HG02642 (cell line): Measurements from ENCODE around the gene MAP1S.
"Not testable (repeated sequence)": the region's sequence is repeated elsewhere in the genome, so short reads cannot be mapped to it uniquely, and the experiment has no call there.

ENCODE experiments used
- ATAC-seq: cut with Tn5 transposase; IDR thresholded peaks from one replicate; pipeline ENCODE4 v1.9.1; 2021; ENCODE audit warnings: mild to moderate bottlenecking; ENCODE audit not compliant: unreplicated experiment, poor library complexity

Gene MAP1S

DNA sequence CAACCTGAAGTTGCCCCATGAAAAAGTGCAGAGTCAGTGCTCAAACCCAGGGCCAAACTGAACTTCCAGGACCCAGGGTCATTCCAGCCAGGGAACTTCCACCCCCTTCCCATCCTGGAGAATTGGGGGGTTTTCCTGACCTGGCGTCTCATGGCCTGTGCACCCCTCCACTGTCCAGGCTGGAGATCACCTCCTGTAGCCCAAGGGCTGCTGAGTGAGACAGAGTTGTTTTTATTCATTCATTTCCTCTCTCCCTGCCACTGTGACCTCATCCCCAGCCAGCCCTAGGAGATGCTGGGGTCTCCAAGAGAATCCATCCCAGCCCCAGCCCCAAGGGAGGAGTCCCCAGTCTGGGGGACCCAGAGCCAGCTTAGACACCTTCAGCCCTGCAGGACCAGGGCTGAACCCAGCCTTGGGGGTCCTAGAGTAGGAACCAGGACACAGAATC is 36.2 kb downstream of the MAP1S start:
- ATAC-seq, result no peak

GRCh38 chr19:17755977-17756670 is 36.8 kb downstream of the MAP1S start:
- ATAC-seq, result peak; percentile 34

DNA sequence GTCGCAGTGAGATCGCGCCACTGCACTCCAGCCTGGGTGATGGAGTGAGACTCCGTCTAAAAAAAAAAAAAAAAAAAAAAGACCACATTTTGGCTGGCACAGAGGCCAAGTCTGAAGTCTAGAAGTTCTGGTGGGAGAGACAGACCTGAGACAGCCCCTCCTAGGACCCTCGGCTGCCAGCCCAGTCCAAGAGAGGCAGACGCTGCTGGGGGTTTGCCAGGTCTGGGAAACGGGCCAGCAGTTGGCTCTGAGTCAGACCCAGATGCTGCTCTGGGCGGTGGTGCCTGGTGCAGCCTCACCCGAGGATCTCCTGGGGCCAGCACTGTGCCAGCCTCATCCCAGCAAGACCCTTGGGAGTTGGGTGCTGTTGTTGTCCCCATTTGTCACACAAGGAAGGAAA is 37.8 kb downstream of the MAP1S start:
- ATAC-seq, result no peak

DNA sequence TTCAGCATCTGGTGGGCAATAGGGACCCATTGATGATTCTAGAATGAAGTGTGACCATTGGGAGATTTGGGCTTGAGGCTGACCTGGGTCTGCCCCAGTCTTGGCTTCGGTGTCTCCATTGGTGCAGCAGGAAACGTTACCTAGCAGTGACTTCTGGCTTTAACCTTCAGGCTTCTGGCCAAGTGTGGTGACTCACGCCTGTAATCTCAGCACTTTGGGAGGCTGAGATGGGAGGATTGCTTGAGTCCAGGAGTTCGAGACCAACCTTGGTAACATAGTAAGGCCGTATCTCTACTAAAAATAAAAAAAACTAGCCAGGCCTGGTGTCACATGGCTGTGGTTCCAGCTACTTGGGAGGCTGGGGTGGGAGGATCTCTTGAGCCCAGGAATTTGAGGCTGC is 39.2 kb downstream of the MAP1S start:
- ATAC-seq, result no peak

DNA sequence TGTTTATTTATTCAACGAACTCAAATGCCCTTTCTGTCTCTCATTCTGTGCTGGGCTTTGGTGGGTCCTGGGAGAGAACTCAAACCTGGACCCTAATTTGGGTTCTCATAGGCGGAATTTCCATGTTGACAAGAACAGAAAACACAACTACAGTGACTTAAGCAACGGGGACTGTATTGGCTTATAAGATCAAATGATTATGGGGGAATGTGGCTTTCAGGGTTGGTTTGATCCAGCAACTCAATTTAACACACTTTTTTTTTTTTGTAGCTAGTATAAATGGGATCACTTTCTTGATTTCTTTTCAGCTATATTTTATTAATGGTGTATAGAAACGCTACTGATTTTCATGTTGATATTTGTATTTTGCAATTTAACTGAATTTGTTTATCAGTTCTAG is 41.9 kb downstream of the MAP1S start:
- no peak for ATAC-seq

DNA sequence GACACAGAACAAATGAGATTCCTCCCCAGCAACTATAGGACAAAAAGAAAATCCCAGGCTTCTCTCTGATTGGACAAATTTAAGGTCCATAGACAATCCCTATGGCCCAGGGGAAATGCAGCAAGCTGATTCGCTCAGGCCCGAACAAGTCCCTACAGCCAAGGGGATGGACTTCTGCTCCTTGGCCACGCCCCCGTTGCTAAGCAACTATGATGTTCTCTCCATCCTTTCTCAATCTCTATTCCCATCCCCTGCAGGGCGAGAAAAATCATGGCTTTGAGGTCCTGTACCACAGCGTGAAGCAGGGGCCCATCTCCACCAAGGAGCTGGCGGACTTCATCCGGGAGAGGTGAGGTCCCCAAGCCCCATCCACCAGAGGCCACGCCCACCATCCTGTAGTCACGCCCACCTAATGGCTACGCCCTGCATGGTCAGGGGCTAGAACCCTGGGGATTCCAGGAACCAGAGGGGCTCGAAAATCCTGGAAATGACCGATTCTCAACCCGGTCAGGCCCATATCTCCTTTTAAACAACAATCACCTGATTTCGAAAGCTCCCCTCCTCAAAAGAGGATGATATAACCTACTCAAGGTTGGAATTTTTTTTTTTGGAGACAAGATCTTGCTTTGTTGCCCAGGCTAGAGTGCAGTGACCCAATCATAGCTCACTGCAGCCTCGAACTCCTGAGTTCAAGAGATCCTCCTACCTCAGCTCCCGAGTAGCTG is 43.4 kb downstream of the MAP1S start:
- no peak for ATAC-seq

- no peak for ATAC-seq
Measured at GRCh38 chr19:17764348-17764747, 45.1 kb downstream of the MAP1S start.

- no peak for ATAC-seq
Measured at GRCh38 chr19:17765069-17765618, 45.9 kb downstream of the MAP1S start.

- ATAC-seq, result no peak
Measured at GRCh38 chr19:17766543-17767131, 47.4 kb downstream of the MAP1S start.

GRCh38 chr19:17767559-17767958 is 48.3 kb downstream of the MAP1S start:
- no peak for ATAC-seq

GRCh38 chr19:17770613-17771012 is 51.3 kb downstream of the MAP1S start:
- no peak for ATAC-seq

DNA sequence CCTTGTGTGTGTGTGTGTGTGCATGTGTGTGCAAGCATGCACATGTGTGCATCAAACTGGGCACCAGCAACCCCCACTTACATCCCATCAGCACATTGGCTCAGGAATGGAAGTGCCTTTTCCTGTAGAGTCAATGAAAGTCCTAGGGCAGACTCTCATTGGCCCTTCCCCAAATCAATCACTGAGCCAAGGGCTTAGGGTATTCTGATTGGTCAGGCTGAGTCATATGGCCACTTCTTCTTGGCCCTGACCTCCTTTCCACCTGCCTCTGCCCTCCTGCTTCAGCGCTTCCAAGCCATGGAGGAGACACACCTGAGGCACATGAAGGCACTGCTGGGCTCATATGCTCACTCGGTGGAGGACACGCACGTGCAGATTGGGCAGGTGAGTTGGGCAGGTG is 52.9 kb downstream of the MAP1S start:
- no peak for ATAC-seq

DNA sequence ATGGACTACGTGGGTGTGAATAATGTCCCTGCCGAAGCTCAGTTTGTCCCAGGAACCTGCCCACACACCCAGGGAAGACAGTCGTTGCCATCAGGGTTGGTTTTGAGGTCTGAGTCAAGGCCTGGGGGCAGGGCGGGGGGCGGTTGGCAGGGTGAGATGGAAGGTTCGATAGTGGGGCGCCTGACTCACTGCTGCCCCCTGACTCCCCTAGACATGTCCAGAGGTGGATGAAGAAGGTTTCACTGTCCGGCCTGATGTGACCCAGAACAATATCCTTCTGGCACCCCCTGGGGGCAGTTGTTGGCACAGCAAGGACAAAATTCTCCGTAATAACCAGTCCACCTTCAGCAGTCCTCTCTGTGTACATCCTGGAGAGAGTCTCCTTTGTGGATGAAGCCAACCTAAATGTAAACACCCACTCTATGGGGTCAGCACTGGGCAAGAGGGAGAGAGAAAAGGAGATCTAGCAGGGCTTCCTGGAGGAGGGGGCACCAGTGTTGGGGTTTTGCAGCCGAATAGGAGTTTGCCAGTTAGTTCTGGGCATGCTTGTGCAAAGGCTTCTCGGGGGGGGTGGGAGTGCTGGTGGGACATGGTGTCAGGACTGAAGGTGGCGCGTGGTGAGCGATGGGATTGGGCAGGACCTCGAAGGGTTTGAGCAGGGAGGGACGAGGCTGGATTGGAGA is 56.1 kb downstream of the MAP1S start:
- peak; percentile 1 for ATAC-seq

- ATAC-seq, result peak; percentile 72
Measured at GRCh38 chr19:17775991-17776803, 56.9 kb downstream of the MAP1S start.

DNA sequence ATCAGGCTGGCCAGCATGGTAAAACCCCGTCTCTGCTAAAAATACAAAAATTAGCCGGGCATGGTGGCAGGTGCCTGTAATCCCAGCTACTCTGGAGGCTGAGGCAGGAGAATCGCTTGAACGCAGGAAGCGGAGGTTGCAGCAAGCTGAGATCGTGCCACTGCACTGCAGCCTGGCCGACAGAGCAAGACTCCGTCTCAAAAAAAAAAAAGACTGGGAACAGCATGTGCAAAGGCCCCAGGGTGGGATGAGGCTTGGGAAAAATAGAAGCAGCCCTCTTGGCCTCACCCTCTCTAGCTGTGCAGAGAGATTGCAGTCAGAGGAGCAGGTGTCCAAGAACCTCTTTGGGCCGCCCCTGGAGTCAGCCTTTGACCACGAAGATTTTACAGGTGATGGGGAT is 58.6 kb downstream of the MAP1S start:
- not testable (repeated sequence) for ATAC-seq

DNA sequence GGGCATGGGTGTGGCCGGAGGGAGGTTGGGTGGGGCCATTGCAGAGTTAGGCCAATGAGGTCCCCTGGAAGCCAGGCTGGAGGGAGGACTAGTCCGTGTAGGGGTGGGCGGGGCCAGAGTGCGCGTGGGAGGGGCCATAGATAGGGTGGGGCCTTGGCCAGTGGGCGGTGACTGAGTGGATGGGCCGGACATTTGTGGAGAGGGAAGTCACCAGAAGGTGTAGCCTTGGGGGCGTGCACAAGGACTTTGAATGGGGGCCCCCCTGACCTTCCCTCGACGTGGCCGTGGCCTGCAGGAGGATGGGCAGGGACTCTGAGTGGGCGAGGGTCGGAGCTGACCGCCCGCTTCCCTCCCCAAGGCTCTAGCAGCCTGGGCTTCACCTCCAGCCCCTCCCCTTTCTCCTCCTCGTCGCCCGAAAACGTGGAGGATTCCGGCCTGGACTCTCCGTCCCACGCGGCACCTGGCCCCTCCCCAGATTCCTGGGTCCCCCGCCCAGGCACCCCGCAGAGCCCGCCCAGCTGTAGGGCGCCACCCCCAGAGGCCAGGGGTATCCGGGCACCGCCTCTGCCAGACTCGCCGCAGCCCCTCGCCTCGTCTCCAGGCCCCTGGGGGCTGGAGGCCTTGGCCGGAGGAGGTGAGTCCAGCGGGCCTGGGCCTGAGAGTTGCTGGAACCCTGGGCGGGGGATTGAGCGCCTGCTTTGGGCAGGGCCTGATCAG is 59.1 kb downstream of the MAP1S start:
- no peak for ATAC-seq

GRCh38 chr19:17778968-17779929 is 60.0 kb downstream of the MAP1S start:
- ATAC-seq, result no peak

DNA sequence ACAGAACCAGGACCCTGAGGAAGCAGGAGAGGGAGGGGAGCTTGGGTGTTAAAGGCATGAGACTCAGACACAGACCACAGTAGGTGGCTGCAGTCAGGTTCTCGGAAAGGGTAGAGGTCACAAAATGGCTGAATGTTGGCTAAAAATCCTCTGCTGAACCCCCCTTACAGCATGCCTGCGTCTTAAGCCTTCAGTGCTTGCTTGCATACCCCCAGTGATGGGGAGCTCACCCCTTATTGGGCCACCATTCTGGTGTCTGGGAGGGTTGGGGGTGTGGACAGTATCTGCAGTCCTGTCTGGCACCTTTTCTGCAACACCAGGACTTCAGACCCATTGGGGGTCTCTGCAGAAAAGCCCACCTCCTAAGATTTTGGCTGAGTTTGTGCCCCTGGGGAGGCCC is 61.5 kb downstream of the MAP1S start:
- no peak for ATAC-seq
